SKM-1 (cell line): ENCODE data around the gene VGLL4.
"Not testable (repeated sequence)": the region's sequence is repeated elsewhere in the genome, so short reads cannot be mapped to it uniquely, and the experiment has no call there.

Experiments
- DNase-seq: peaks from one replicate; lab custom pipeline; 2025; ENCODE audit not compliant: unreplicated experiment; lab: John Stamatoyannopoulos, UW

Gene VGLL4

DNA sequence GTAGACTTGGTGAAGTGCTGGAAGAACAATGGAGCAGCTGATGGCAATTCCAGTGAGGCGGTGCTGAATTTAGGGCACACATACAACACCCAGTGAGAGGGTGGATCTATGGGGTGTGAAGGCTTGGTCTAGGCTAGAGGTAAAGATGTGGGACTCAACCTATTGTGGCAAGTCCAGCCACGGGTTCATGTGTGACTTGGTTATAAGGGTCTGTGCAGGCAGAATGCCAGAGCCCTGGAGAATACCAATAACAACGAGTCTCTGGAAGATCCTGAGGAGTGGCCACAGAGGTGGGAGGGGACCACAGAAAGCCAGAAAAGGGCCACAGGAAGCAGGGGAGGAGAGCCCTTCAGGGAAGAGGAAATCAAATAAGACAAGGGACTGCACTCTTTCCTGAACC is 55.0 kb downstream of the VGLL4 start:
- no peak for DNase-seq

DNA sequence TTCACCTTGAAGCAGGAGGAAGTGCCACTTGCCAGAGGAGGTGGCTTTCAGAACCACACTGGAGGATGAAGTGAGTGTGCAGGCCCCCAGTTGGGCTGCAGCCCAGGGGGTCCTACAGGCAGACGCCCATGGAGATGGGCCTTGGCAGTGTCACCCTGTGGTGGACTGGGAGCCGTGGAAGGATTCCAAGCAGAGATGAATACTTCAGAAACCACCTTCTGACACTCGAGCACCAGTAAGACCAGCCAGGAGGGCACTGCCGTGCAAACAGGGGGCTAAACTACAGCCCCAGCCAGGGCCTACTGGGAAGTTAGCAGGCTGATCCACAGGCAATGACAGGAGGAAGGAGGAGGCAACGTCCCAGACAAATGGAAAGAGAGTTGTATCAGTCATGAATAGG is 55.4 kb downstream of the VGLL4 start:
- no peak for DNase-seq

DNA sequence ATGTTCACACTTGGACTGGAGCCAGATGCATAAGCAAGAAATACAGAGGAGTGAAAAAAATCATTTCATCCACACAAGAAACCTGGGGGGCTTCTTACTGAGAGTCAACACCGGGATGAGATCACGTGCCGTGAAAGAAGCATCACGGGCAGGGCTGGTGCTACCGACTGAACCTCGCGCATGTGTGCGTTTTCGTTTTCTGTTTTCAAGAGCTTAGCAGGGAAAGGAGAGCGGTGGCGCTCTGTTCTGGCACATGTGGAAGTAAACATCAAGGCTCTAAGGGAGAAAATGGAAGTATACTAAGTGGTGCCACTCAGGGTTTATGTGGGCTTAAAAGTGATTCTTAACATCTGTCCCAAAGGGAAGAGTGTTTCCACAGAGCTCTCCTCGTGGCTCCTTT is 55.9 kb downstream of the VGLL4 start:
- DNase-seq: no peak

DNA sequence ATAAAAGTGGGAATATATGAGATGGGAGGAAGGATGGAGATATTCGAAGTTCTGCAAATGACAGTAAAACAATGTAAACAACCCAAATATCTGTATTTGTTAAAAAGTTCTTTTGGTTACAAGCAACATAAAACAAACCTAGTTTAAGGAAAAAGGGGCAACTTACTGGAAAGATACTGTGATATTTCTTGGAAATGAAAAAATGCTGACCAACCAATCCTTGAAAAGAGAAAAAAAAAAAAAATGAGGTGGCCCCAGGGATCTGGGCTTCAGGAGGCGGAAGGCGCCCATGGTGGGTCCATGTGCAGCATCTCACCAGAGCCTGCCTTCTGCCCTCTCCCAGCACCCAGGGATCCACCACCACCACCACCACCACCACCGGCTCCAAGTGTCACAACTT is 59.1 kb downstream of the VGLL4 start:
- no peak for DNase-seq

DNA sequence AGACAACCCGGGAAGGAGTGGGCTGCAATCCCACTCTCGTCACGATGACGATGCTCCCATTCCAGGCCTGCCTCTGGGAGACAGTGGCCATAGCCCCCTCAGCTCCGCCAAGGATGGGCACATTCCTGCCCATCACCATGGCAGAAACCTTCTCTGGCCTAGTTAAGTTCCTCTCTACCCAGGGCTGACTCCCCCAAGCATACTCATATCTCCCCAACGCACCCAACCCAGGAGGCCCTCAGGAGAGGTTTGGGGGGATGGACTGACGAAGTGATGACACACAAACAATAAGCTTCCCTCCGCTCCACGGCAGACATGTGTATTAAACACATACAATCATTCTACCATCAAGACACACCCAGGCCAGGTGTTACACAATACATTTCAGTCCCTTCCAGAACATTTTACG is 60.1 kb downstream of the VGLL4 start:
- no peak for DNase-seq

DNA sequence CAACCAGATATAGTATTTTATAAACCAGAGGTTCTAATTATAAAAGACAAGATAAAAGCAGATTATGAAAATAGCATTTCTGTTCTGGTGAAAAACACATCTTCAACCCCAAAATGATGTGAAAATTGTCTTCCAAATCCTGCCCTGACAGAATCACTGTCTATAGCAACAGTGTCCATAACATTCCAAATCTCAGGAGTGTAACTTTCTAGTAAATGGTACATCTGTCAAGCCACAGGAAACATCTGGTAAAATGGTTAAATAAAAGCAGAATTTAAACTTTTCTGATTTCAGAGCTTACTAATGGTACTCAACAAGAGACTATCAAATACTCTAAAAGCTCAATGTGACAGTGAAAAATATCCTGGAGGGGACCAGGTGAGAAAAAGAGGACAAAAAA is 60.5 kb downstream of the VGLL4 start:
- DNase-seq: no peak

DNA sequence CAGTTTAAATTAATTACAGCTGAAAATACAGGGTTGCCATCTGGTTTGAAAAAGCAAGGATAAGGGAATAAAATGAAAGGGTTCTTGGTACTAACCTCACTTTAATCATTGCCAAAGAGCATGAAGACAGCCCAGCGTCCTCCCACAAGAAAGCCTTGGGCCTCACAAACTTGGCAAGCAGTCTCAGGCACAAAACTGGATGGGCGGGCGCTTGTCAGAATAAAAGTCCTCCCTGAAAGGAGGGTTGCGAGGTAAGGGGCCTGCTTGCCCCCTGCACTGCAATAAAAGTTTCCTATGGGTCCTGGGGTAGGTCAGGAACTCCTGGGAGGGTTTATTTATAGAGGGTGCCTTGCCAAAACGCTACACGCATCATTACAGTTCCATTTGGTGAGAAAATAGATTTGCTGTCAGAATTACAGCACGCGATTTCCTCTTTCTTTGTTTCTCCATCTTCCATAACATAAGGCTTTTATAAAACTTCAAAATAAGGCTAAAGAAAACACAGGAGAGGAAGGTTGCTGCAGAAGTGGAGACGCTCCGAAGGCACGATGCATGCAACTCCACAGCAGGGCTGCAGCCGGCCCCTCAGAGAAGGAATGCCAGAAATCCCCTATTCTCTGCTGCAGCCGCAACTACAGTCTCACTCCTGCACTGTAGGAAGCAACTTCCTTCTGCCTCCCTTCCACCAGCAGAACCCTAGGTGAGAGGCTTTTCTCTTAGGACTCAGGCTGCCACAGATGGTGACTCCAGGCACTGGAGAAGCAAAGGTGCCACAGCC is 61.3 kb downstream of the VGLL4 start:
- DNase-seq: no peak

DNA sequence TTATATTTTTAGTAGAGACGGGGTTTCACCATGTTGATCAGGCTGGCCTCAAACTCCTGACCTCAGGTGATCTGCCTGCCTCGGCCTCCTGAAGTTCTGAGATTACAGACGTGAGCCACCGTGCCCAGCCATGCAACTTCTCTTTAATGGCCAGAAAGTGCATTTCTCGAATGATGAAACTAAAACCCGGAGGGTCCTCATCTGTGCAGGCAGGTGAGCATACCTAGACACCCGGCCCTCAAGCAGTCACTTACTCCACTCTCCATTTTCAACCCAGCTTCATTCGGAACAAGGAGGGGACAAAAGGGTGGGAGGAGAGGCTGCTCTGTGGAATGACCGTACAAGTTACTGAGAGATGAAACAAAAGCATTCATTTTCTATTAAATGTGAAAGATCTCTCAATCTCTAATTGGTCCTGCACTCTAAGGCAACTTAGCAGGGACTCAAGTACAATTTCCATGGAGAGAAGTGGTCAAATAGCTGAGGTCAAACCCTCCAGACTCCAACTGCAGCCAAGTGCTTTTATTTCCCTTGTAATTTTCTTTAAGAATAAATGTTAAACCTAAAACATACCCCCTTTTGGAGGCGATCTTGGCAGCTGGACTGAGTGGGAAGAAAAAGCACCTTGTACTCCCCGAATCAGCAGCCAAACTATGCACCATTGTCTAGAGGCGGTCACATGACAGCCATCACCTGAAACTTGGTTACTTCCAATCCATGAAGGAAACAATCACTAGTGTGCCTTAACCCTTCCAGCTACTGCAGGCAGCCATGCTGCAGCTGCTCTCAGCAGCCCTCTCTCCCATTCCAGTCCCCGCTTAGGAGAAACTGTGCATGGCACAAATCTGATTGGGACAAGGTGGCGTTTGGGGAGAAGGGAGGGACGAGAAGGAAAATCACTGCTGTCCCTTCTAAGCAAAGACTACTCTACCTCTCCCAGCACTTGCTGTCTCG is 62.2 kb downstream of the VGLL4 start:
- no peak for DNase-seq

DNA sequence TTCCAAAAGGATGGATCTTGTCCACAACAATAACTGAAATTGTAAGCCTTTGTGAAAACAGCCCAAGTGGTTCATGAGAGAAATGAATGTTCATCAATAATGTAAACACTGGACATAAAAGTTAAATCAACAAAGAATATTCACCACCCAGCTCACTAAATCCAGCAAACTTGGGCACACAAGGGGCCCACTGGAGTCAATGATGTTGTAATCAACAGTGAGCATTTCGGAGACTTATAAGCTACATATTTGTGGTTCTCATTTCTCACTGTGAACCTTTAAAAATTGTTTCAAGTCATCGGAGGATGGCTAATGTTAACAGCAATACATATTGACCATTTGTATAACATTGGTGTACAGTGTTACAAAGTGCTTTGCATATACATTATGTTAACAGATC is 63.1 kb downstream of the VGLL4 start:
- no peak for DNase-seq

DNA sequence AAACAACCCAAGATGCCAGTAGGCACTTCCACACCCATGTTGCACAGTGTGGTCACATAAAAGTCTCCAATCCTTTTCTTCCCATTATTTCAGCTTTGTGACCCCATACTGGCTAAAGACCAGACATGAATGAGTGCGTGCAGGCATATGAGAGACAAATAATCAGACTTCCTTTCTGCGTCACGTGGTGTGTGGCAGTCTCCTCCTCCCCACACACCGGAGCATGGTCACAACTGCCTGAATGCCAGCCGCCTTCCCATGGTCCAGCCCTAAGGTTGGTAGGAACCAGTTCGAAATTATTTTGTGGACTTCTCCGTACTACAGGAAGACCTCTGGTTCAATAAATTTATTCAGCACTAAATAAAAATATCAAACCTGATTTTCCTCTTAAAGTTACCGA is 65.5 kb downstream of the VGLL4 start:
- DNase-seq: no peak

DNA sequence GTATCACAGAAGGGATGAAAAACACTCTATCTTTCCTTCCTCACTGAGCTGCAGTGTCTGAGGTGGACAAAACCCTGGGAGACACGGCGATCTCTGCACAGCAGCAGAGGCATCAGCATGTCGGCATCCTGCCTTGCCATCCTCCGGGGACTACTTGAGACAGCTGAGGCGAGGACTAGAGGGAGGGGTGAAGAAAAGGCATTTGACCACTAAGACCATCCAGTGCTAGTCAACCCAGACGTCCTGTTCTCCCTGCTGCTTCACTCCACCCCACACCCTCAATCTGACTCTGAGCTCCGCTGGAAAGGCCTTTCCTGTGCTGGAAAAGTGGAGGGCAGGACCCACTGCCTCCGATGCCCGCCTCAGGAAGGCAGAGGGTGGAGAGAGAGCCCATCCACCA is 67.3 kb downstream of the VGLL4 start:
- no peak for DNase-seq

DNA sequence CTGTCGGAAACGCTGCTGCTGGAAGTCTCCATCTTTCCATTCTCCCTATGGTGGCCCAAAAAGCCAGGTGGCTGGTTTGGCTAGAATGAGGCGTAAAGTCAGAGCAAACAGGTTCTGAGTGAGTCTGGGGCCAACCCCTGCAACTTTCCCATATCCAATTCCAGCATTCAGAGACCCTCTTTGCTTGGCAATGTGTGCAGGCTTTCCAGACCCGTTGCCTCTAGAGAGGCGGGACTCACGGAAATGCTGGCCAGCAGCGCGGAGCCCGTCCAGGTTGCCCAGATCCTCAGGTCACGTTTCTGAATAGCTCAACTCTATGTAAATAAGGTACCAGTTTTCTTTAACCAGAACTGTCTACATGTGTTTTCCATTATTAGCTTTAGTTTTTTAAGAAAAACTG is 68.0 kb downstream of the VGLL4 start:
- DNase-seq: no peak

DNA sequence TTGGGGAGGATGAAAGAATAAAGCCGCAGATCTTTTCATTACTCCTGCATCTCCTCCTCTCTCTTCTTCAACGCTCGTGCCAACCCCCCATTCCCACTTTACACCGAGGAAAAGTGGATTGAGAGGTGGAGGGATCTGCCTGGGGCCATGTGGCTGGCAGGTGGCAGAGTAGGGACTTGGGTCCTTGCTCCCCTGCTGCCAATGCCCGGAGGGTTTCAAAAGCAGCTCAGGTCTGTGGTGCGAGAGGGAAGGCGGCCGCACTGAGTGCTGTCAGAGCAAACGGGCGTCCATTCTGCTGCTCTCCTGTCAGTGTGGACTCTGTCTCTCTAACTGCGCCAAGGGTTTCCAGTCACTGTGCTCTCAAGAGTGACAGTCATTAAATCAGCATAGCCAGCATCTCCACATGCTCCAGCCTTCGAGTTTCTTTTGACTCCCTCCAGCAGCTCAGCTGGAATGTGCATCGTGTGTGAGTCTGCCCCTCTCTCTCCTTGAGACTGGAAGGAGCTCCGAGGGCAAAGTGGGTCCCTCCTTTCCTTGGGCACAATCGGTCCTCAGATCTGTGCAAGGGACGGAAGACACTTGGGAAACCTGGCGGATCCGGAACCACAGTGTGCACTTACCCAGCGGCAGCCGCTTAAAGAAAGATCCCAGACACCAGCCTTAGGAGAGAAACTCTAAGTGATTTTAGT is 68.6 kb downstream of the VGLL4 start:
- DNase-seq: no peak

DNA sequence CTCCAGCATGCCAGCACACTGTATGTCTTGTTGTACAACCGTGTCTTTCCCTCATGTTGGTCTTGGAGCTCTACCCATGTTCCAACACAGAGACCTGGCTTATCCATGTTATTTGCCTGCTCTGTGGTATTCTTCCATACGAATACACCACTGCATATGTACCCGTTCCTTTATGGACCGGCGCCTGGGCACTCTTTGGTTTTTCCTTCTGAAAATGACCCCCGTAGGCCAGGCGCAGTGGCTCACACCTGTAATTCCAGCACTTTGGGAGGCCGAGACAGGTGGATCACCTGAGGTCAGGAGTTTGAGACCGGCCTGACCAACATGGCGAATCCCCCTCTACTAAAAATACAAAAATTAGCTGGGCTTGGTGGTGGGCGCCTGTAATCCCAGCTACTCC is 71.1 kb downstream of the VGLL4 start:
- DNase-seq: not testable (repeated sequence)

DNA sequence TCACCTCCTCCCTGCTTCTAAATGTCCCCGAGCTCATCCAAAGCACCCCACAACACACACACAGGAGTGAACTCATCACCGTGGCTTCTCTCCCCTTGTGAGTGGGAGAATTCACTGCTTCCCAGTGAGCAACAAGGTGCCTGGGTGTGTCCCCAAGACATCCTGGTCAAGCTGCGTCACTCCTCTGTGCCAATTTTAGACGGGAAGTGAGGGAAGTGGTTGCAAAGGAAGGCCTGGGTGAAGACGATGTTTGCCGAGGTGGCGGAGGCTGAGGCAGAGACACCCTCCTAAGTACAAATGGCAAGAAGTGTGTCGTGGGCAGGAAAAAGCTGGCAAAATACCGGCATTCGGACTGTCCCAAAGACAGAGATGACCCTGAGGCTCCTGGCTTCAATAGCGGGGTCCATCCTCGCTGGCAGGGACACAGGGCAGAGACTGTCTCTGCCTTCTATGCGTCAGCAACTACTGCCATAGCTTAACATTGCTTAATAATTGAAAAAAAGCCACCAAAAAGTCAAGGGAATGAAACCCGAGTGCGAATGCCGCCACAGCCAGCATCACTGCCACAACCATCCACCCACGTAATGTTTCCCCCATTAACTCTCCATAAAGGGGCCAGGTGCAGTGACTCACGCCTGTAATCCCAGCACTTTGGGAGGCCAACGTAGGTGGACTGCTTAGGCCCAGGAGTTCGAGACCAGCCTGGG is 72.8 kb downstream of the VGLL4 start:
- no peak for DNase-seq

DNA sequence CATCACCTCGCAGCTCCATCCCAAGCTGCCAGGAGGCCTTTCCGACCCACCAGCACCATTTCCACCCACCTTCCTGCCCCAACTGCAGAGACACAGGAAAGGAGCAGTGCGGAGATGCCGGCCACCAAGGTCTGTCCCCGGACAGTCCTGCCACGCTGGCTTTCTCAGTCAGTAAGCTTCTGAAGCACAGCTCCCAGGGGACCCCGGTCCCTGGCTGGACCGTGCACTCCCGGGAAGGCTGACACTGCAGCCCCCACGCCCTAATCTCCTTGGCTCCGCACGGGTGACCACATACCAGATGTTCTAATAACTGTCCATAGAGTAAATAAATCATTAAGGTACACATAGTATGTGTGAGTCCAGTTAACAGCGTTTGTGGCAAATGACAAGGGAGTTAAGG is 73.5 kb downstream of the VGLL4 start:
- DNase-seq: no peak

DNA sequence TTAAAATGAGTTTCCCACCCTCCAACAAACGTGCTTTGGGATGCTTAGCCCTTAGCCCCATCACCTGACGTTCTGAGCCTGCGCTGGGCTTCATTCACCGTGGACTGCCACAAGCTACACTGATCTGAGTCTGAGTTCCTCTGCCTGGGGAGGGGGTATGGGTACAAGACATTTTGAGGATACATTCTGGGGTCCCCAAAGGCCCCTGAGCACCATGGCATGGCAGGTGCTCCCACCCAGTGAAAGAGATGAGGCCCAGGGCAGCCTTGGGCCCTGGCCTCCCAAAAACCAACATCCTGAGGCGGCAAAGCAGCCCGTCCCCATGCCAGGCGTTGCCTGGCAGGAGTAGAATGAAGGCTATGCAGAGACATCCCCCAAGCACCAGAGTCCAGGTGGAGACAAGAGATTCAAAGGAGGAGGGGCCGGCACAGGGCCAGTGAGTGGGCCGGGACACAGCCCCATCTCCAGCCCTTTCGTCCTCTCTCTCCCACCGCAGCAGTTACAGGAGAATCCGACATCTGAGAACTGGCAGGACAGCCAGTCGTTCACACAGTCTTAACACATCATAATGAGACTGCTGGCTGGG is 74.5 kb downstream of the VGLL4 start:
- no peak for DNase-seq

DNA sequence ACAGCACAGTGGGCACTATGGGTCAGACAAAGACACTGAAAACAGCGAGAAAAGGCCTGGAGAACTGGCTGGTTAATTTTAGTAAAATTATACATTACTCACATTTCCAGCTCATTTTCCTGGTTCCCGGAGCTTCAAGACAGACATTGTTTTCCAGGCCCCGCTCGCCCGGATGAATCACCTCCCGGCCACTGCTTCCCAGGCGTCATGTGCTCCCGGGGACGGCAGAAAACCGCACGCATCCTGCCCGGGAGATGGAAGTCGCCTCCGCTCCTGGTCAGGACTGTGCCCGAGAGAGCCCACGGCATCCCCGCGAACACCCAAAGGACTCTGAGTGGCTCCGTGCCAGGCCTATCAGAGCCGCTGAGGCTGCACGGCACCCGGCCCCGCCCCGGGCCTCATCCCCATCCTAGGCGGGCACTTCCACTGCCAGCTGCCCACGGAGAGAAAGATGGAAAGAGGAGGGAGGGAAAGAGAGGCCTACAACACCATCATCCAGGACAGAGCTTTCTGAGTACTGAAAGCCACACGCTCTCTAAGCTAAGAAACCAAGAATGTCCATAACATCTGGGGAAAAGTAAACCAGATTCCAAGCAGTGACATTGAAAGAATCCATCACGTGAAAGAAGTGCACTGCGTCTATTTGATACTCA is 75.1 kb downstream of the VGLL4 start:
- no peak for DNase-seq

DNA sequence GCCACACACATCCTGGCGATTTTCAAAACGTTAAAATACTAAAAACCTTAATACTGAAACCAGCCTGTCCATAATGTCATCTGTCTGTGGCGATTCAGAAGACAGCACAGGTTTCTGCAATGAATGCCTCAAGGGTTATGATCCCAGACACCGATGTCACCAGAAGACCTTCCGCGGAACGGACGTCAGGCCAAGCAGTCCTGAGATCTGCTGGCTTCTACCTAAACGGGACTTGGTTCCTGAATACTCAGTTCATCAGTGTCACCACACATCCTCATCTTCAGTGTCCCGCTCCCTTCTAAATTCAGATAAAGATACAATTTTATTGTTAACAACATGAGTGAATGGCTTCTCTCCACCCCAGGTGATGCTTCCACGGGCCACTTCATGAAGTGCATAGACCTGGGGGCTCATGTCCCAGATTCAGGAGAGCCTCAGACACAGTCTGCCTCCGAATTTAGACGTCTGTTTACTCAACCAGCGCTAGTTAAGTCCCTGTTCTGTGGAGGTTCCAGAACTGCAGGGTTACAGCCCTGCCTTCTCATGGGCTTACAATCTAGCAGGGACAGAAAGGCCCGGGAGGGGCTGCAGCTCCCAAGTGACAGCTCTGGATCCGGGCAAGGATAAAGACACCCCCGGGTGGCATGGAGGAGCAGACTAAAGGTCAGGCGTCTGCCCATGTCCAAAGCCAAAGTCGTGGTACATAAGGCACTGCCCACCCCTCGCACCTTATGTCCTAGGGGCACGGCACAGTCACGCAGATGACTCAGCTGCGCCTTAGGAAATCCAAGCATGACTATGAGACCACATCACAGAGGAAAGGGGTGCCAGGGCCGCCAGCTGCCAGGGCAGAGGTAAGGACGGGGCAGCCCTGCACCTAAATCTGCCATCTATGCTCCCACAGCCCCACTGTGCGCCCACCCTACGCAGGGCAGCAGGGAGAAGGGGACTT is 75.9 kb downstream of the VGLL4 start:
- DNase-seq: no peak
